Skin epidermis (tissue), 12 donors: ENCODE measurements around the gene SGF29.
"Not testable (repeated sequence)": the region's sequence is repeated elsewhere in the genome, so short reads cannot be mapped to it uniquely, and the experiment has no call there.

ENCODE experiments used
- H3K27ac ChIP-seq, 21 experiments: fragments of 200-600 bp; sonication (generic) in 11 of 21; one replicate each; pipeline ENCODE4 v1.5.0; 2020; ENCODE audit warnings: mild to moderate bottlenecking in 3 of 21, inconsistent platforms in 2 of 21, moderate library complexity in 2 of 21
- H3K4me3 ChIP-seq, 7 experiments: fragments of 200-600 bp; sonication (generic) in 2 of 7; one replicate each; pipeline ENCODE4 v1.5.0; 2020; ENCODE audit warnings: inconsistent platforms in 2 of 7, mild to moderate bottlenecking in 2 of 7, moderate library complexity in 1 of 7

SGF29 gene

DNA sequence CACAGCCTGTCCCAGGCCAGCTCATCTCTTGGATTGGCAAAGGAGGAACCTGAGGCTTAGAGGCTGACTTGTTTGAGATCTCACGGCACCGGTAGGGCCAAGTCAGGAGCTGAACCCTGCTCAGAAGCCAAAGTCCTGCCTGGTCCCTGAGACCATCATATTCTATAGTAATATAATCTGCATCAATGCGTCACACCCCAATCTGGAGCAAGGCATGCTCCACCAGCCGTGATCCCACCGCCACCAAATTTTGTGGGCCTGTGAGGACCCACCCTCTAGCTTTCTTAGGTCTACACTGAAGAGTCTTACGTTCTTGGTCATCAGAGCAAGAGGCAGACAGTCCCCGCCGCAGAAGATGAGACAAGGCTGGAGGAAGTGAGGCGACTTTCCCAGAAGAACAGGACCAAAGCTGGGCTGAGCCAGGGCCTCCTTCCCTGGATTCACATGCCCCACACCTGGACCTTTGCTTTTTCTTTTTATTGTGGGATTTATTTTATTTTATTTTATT is 53.5 kb downstream of the SGF29 start:
- Histone ChIP-seq H3K4me3 (no peak overlapping the region), H3K27ac (no peak overlapping the region)

DNA sequence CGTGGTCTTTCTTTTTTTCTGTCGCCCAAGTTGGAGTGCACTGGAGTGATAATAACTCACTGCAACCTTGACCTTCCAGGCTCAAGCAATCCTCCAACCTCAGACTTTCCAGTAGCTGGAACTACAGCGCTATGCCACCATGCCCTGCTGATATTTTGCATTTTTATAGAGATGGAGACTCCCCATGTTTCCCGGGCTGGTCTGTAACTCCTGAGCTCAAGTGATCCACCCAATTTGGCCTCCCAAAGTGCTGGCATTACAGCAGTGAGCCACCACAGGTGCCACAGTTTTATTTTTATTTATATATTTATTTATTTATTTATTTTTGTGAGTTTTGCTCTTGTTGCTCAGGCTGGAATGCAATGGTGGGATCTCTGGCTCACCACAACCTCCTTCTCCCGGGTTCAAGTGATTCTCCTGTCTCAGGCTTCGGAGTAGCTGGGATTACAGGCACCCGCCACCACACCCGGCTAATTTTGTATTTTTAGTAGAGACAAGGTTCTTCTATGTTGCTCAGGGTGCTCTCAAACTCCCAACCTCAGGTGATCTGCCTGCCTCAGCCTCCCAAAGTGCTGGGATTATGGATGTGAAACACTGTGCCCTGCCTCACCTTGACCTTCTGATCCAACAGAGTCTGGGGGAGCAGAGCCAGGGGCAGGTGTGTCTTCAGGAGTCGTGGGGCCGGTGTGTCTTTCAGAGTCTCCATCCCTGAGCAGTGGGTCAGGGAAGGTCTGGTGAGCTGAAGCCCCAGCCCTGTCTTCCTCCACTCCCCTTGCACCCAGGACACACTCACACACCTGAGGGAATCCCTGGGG is 54.2 kb downstream of the SGF29 start:
- H3K27ac ChIP-seq, H3K4me3 ChIP-seq: not testable (repeated sequence)

DNA sequence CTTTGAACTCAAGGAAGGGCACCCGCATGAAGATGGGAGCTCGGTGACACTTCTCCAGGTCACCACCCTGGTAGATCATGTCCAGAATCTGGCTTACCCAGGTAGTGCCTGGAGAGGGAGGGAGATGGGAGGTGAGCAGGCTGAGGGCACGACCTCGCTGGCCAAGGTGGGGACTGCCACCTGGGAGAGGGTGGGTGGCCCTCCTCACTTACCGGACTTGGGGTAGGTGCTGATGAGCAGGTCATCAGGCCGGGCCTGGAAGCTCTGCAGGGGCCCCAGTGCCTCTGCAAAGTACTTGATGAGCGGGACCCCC is 54.7 kb downstream of the SGF29 start:
- H3K4me3 ChIP-seq, H3K27ac ChIP-seq: not testable (repeated sequence)

DNA sequence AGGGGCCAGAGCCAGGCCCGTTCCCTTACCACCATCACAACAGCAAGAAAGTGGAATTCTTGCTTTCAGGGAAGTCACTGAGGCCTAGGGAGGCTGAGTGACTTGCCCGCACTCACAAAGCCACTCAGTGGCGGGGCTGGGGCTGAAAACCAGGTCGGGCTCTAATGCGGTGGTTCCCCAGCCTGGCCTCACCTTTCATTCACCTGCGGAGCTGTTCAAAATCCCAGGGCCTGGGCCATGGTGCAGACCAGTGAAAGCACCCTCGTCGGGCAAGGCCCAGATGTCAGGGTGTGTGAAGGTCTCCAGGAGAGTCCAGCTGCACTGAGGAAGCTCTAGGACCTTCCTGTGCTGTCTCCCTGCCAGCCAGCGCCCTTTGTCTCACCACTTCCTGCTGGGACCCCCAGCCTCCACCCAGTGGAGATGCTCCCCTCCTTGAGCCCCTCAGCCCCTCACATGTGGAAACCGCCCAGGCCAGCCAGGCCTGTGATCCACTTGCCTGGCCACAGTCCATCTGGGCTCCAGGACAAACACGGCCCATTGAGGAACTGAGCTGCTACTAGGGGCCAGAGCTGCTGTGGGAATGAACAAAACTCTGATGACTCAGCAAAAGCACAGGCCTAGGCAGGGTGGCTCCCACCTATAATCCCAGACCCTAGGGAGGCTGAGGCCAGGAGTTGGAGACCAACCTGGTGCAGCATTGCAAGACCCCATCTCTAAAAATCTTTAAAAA is 55.3 kb downstream of the SGF29 start:
- H3K4me3 ChIP-seq, result peak overlapping the region in 2 of 7 experiments; percentile 9 to 22
- H3K27ac ChIP-seq, result peak overlapping the region in 2 of 21 experiments; percentile 5 to 67

DNA sequence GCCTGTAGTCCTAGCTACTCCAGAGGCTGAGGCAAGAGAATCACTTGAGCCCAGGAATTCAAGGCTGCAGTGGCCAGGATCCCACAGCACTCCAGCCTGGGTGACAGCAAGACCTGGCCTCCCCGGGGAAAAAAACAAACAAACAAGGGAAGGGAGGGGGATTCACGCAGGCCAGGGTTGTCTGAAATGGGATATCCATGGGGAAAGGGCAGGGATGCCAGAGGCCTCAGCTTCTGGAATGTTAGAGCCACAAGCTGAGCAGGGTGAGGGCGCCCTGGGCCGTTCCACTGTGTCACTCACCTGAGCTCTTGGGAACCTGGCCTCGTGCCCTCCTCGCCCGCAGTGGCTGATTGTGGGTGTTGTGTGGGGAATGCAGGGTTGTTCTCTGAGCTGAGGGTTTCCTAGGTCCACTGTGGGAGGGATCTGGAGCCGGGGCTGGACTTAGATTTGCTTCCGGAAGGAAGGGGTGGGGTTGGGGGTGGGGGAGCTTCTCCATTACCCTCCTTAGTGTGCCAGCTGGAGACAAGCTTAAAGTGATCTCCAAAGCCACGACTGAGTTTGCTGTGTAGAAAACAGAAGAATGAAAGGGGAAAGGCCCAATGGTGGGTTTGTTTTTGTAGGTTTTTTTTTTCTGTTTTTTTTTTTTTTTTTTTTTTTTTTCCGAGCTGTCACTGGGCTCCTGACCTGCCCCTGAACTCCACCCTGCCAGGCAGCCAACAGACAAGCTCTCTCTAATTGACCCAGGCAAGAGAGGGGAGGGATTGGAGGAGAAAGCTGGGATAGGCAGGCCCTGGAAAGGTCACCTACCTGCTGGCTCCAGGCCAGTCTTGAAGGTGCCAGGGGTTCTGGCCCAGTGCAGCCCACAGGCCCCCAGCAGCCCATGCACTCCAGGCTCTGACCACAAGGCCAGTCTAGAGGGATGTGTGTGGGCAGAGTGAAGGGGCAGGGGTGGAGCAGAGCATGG is 56.2 kb downstream of the SGF29 start, which contains the start of gene SULT1A1:
SULT1A1 (minus strand) TSS at position 414 of the 964 bp plus-strand sequence. CDS start 1,189 bp downstream, outside the sequence.
- H3K27ac ChIP-seq, result peak within 1 kb of the TSS in 4 of 21 experiments; percentile 5 to 67 (median 32)
- H3K4me3 ChIP-seq, result peak within 1 kb of the TSS in 3 of 7 experiments; percentile 9 to 22 (median 16)

DNA sequence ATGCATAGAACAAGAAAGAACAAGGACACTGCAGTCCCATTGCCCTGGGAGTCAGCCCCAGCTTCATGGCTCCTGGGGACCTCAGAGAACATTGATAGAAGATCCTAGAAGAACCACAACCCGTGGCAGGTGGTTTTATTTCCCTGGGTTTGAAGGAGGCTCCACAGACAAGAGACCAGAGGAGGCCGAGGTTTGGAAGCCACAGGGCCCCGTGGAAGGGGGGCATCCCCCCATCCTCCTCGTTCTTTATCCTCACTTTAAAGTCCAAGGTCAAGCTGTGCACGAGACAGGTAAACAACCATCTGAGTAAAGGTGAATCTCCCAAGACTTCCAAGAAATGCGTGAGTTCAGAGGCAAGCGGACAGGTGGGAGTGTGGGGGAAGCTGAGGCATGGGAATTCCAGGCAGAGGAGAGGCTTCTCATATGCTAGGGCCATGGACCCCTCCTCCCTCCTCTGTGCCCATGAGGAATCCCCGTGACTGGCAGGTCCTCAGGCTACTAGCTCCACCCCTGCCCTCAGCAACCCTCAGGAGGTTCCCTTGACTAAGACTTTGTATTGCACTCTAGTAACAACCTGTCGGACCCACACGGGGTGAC is 57.0 kb downstream of the SGF29 start:
- no peak overlapping the region for H3K27ac ChIP-seq
- H3K4me3 ChIP-seq, result no peak overlapping the region

- H3K27ac ChIP-seq, H3K4me3 ChIP-seq: not testable (repeated sequence)
These were observed 58.9 kb downstream of the SGF29 start for GRCh38 chr16:28612359-28613280.

DNA sequence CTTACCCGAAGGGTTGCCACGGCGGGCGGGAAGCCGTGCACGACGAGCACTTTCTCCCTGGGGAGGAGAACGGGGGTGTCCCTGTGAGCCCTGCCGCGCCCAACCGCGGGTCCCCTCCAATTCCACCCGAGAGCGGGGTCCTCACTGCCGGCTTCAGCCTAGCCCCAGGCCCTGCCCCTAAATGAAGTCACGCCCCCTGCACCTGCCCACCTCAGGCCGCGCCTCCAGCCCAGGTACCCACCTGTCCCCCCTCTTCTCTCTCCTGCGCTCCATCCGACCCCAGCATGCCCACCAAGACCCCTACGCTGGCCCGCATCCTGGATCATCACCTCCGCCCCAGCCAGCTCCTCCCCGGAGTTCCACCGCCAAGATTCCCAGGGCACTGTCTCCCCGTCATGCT is 60.2 kb downstream of the SGF29 start:
- not testable (repeated sequence) for H3K4me3 ChIP-seq, H3K27ac ChIP-seq

DNA sequence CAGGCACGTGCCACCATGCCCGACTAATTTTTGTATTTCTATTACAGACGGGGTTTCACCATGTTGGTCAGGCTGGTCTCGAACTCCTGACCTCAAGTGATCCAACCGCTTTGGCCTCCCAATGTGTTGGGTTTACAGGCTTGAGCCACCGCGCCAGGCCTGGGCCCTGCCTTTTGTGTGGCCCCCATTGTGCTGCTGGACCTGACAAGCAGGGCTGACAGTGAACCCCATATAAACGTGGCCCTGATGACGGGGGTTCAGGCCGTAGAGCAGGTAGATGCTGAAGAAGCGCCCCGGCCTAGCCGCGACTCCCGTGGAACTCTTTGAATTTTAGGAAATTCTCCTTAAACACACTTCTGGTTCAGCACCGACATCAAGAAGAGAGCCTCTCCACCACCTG is 60.8 kb downstream of the SGF29 start:
- not testable (repeated sequence) for H3K4me3 ChIP-seq

GRCh38 chr16:28615486-28616223 is 61.9 kb downstream of the SGF29 start:
- not testable (repeated sequence) for H3K27ac ChIP-seq

More for the DNA sequence above, 60.8 kb downstream of the SGF29 start:
- not testable (repeated sequence) for H3K27ac ChIP-seq

DNA sequence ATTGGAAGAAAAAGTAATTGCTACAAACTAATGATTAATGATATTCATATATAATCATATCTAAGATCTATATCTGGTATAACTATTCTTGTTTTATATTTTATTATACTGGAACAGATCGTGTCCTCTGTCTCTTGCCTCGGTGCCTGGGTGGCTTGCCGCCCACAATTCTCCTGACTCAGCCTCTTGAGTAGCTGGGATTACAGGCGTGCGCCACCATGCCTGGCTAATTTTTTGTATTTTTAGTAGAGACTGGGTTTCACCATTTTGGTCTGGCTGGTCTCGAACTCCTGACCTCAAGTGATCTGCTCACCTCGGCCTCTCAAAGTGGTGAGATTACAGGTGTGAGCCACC is 62.5 kb downstream of the SGF29 start:
- H3K4me3 ChIP-seq, H3K27ac ChIP-seq: not testable (repeated sequence)

More at GRCh38 chr16:28615486-28616223, 61.9 kb downstream of the SGF29 start:
- not testable (repeated sequence) for H3K4me3 ChIP-seq

- Histone ChIP-seq H3K27ac (no peak overlapping the region), H3K4me3 (no peak overlapping the region)
These were observed 62.9 kb downstream of the SGF29 start for GRCh38 chr16:28616636-28617035.

DNA sequence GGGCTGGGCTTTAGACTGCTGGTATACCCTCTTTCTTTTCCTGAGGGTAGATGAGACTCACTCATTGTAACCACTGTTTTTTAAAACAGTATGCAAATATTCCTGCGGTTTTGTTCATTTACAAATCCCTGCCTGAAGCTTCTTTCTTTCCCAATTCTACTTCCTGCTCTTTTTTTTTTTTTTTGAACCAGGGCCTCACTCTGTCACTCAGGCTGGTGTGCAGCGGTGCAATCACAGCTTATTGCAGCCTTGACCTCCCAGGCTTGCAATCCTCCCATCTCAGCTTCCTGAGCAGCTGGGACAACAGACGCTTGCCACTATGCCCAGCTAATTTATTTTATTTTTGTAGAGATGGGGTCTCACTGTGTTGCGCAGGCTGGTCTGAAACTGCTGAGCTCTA is 64.2 kb downstream of the SGF29 start:
- H3K27ac ChIP-seq, result no peak overlapping the region
- no peak overlapping the region for H3K4me3 ChIP-seq

DNA sequence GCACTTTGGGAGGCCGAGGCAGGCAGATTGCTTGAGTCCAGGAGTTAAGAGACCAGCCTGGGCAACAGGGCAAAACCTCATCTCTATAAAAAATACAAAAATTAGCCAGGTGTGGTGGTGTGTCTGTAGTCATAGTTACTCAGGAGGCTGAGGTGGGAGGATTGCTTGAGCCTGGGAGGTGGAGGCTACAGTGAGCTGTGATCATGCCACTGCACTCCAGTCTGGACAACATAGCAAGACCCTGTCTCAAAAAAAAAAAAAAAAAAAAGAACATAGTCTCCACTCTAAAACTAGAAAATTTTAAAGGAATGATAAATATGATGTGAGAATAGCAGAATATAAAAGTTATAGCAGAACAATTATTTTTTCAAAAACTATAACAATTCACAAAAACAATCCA is 66.6 kb downstream of the SGF29 start:
- H3K27ac ChIP-seq, H3K4me3 ChIP-seq: not testable (repeated sequence)

GRCh38 chr16:28621481-28622155 is 67.9 kb downstream of the SGF29 start:
- no peak overlapping the region for H3K27ac ChIP-seq
- no peak overlapping the region for H3K4me3 ChIP-seq

- H3K4me3 ChIP-seq, result peak overlapping the region; percentile 21 to 56 (median 42)
- H3K27ac ChIP-seq, result peak overlapping the region in 6 of 21 experiments; percentile 0 to 62 (median 36)
These were observed 68.9 kb downstream of the SGF29 start for GRCh38 chr16:28622532-28623171.
